Measurements from ENCODE around the gene DPYSL5. TPM values are rescaled to one million over a fixed set of nuclear protein-coding genes. Genes with fewer than 3 reads are reported as not detected.

Gene DPYSL5
- total and polyA plus RNA-seq, 2 donors (not counting 3 experiments of a cell fraction or from before 2014, with no cell fraction given), result not detected

DNA sequence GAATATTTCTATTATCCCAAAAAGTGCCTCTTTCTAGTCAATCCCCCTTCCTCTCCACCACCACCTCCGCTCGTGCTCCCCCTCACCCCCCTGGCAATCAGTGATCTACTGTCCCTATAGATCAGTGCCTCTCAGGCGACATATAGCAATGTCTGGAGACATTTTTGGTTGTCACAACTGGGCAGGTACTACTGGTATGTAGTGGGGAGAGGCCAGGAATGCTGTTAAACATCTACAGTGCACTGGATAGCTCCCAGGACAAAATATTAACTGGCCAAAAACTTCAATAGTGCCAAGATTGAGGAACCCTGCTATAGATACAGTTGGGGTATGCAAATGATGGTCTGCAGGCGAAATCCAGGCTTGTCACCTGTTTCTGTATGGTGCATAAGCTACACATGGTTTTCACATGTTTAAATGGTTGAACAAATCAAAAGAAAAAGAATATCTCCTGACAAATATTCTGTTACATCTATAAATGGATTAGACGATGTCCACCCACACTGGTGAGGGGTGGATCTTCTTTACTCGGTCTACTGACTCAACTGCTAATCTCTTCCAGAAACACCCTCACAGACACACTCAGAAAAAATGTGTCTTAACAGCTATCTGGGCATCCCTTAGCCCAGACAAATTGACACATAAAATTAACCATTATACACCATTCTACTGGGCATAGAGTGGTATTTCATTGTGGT, 25.5 kb downstream of the DPYSL5 start:
- POLR2A ChIA-PET, result no interaction called here
- BruUV-seq (replicated peaks), result no TSS peak
- dilution Hi-C loops (cut with MboI; ENCODE audit: extremely low pct_ligation_motif_present, low sequenced_read_pairs), result no loop called here

More for the DNA sequence above, 25.5 kb downstream of the DPYSL5 start:
- Histone ChIP-seq H3K9me3 (replicated peaks; ENCODE audit: control insufficient read depth, insufficient read depth, low read length) (no peaks in the 10 kb centered on the region), H3K4me1 (ENCODE audit: control insufficient read depth, extremely low read depth, insufficient read depth, low read length) (no peaks in the 10 kb centered on the region), H3K27ac (ENCODE audit: insufficient read depth, low read depth, low read length) (no peak overlapping the region), H3K4me2 (ENCODE audit: insufficient read depth, low read length) (no peak overlapping the region), H2AFZ (ENCODE audit: low read depth, low read length) (no peak overlapping the region), H3K9ac (replicated peaks; ENCODE audit: extremely low read depth, insufficient read depth, low read length) (no peak overlapping the region), H4K20me1 (replicated peaks; ENCODE audit: control insufficient read depth, extremely low read depth, insufficient read depth, low read length) (no peaks in the 10 kb centered on the region), H3K4me3 (replicated peaks in 1 of 3; ENCODE audit: insufficient read depth in 1 of 3, low read depth in 1 of 3, low read length in 3 of 3) (no peak overlapping the region), H3K27me3 (ENCODE audit: control insufficient read depth in 2 of 2, insufficient read depth in 2 of 2, low read length in 2 of 2) (peaks cover 6 to 16% of the 10 kb centered on the region in 2 experiments), H3K36me3 (ENCODE audit: control insufficient read depth in 2 of 2, extremely low read depth in 1 of 2, insufficient read depth in 2 of 2, low read length in 2 of 2) (no peaks in the 10 kb centered on the region), H3K79me2 (ENCODE audit: control insufficient read depth, insufficient read depth, low read length) (no peaks in the 10 kb centered on the region), H3K9me1 (replicated peaks; ENCODE audit: control insufficient read depth, extremely low read depth, insufficient read depth, low read length) (no peaks in the 10 kb centered on the region)
- DNase-seq (ENCODE audit: low read depth, low spot score) (no peak), FAIRE-seq (no peak)
- TF ChIP-seq, protein P1, sequence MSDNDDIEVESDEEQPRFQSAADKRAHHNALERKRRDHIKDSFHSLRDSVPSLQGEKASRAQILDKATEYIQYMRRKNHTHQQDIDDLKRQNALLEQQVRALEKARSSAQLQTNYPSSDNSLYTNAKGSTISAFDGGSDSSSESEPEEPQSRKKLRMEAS (IDR thresholded peaks at IDR 0.05; ENCODE audit: insufficient read depth, insufficient read length), result no peak
- TF ChIP-seq JUN (IDR thresholded peaks at IDR 0.05; ENCODE audit: borderline replicate concordance, insufficient read depth, insufficient read length, low read depth) (no peak), FOS (IDR thresholded peaks at IDR 0.05; ENCODE audit: borderline replicate concordance, insufficient read depth, low read length) (no peak), POLR2AphosphoS5 (IDR thresholded peaks at IDR 0.05; ENCODE audit: insufficient read depth, low read depth, low read length) (no peak), POLR2A (IDR thresholded peaks at IDR 0.05; ENCODE audit: low read depth, low read length) (no peak), EZH2 (IDR thresholded peaks at IDR 0.05; ENCODE audit: borderline replicate concordance, low read depth, low read length, severe bottlenecking) (no peak), GATA2 (IDR thresholded peaks at IDR 0.05; ENCODE audit: insufficient read depth, insufficient read length, low read depth, low read length) (no peak), MYC (IDR thresholded peaks at IDR 0.05; ENCODE audit: low read depth, low read length) (no peak)
- TF ChIP-seq, protein P2, sequence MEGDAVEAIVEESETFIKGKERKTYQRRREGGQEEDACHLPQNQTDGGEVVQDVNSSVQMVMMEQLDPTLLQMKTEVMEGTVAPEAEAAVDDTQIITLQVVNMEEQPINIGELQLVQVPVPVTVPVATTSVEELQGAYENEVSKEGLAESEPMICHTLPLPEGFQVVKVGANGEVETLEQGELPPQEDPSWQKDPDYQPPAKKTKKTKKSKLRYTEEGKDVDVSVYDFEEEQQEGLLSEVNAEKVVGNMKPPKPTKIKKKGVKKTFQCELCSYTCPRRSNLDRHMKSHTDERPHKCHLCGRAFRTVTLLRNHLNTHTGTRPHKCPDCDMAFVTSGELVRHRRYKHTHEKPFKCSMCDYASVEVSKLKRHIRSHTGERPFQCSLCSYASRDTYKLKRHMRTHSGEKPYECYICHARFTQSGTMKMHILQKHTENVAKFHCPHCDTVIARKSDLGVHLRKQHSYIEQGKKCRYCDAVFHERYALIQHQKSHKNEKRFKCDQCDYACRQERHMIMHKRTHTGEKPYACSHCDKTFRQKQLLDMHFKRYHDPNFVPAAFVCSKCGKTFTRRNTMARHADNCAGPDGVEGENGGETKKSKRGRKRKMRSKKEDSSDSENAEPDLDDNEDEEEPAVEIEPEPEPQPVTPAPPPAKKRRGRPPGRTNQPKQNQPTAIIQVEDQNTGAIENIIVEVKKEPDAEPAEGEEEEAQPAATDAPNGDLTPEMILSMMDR (IDR thresholded peaks at IDR 0.05; ENCODE audit: extremely low read depth in 1 of 2, insufficient read depth in 1 of 2, low read depth in 1 of 2, low read length in 2 of 2), result no peak
- intact Hi-C loops (cut with micrococcal nuclease), result no loop called here
- CTCF ChIA-PET, result no interaction called here
